Hepatocyte (in vitro differentiated cells): ENCODE results near the gene EIF3L. TPM values are rescaled to one million over a fixed set of nuclear protein-coding genes. Genes with fewer than 3 reads are reported as not detected.

Experiments
- DNase-seq: peaks from one replicate; pipeline ENCODE4 v3.0.0-alpha.2; 2016; ENCODE audit warnings: low spot score
- H2AFZ ChIP-seq: fragments of 200-600 bp; sonication (generic); 2 replicates; pipeline ENCODE4 v1.6.0; 2016; ENCODE audit warnings: antibody characterized with exemption, mild to moderate bottlenecking
- H3K27ac ChIP-seq: fragments of 200-600 bp; sonication (generic); 2 replicates; pipeline ENCODE4 v1.5.1; 2016; ENCODE audit warnings: mild to moderate bottlenecking
- H3K27me3 ChIP-seq: fragments of 200-600 bp; sonication (generic); 2 replicates; pipeline ENCODE4 v1.6.1; 2016
- H3K36me3 ChIP-seq: fragments of 200-600 bp; sonication (generic); replicated peaks from 2 replicates; pipeline ENCODE4 v1.5.1; 2016; ENCODE audit warnings: low read depth; ENCODE audit not compliant: insufficient read depth
- H3K4me1 ChIP-seq: fragments of 200-600 bp; sonication (generic); 2 replicates; pipeline ENCODE4 v1.5.1; 2016; ENCODE audit warnings: mild to moderate bottlenecking, moderate library complexity; ENCODE audit not compliant: insufficient read depth
- H3K4me2 ChIP-seq: fragments of 200-600 bp; sonication (generic); 2 replicates; pipeline ENCODE4 v1.6.0; 2016
- H3K4me3 ChIP-seq: fragments of 200-600 bp; sonication (generic); 2 replicates; pipeline ENCODE4 v1.5.1; 2016; ENCODE audit warnings: mild to moderate bottlenecking
- H3K79me2 ChIP-seq: fragments of 200-600 bp; sonication (generic); 2 replicates; pipeline ENCODE4 v1.6.0; 2017; ENCODE audit warnings: mild to moderate bottlenecking
- H3K9me2 ChIP-seq: fragments of 200-600 bp; sonication (generic); replicated peaks from 2 replicates; pipeline ENCODE4 v1.6.0; 2017; ENCODE audit warnings: mild to moderate bottlenecking; ENCODE audit not compliant: insufficient read depth
- H3K9me3 ChIP-seq: fragments of 200-600 bp; sonication (generic); 2 replicates; pipeline ENCODE4 v1.5.1; 2016; ENCODE audit warnings: low read depth, mild to moderate bottlenecking
- H4K20me1 ChIP-seq: fragments of 200-600 bp; sonication (generic); 2 replicates; pipeline ENCODE4 v1.6.0; 2016; ENCODE audit warnings: mild to moderate bottlenecking; ENCODE audit not compliant: insufficient read depth, poor library complexity, severe bottlenecking
- CTCF ChIP-seq: fragments of 200-600 bp; sonication (generic); IDR thresholded peaks from 2 replicates; pipeline ENCODE4 v1.5.1; 2016; ENCODE audit warnings: antibody characterized with exemption, mild to moderate bottlenecking; ENCODE audit not compliant: poor library complexity
- EZH2 ChIP-seq: fragments of 200-600 bp; sonication (generic); IDR thresholded peaks from 2 replicates; pipeline ENCODE4 v1.6.1; 2016; ENCODE audit warnings: antibody characterized with exemption, mild to moderate bottlenecking, borderline replicate concordance
- EZH2phosphoT487 ChIP-seq: fragments of 200-600 bp; sonication (generic); IDR thresholded peaks from one replicate; pipeline ENCODE4 v1.6.1; 2018; ENCODE audit warnings: antibody characterized with exemption, mild to moderate bottlenecking, low read depth, moderate library complexity; ENCODE audit not compliant: unreplicated experiment, severe bottlenecking
- WGBS: methylation state at CpG from one replicate; pipeline ENCODE4 v1.1.6; 2016; ENCODE audit warnings: low lambda C conversion rate; ENCODE audit errors: missing lambda C conversion rate; 5-methylcytosine and 5-hydroxymethylcytosine counted together
- polyA plus RNA-seq: library from polyadenylated mRNA; unstranded; fragments of >200 nt; fragmentation: Nextera tagmentation; extraction: Ambion mirVana; gene quantifications from 2 replicates; pipeline ENCODE4 v1.2.1, GENCODE V29; 2016
- total RNA-seq: library from RNA; depleted of rRNA; stranded (reverse); fragments of >200 nt; gene quantifications from 2 replicates; pipeline ENCODE4 v1.2.3, GENCODE V29; 2014

EIF3L gene
- total and polyA plus RNA-seq, 2 experiments from 2014 or later = 172 to 365 TPM

- no peaks in the 10 kb centered on the region for H3K36me3 ChIP-seq
- H3K4me3 ChIP-seq = no peak overlapping the region
- TF ChIP-seq EZH2 (no peak), CTCF (peak; percentile 20), EZH2phosphoT487 (no peak)
- H2AFZ ChIP-seq = no peak overlapping the region
- H4K20me1 ChIP-seq = no peaks in the 10 kb centered on the region
- DNase-seq = no peak
- H3K4me2 ChIP-seq = no peak overlapping the region
- H3K9me3 ChIP-seq = no peaks in the 10 kb centered on the region
- H3K27ac ChIP-seq = no peak overlapping the region
- H3K27me3 ChIP-seq = no peaks in the 10 kb centered on the region
- H3K79me2 ChIP-seq = no peaks in the 10 kb centered on the region
- 93% methylated on average over 11 of the region's 11 CpGs for WGBS
- H3K4me1 ChIP-seq = no peaks in the 10 kb centered on the region
- H3K9me2 ChIP-seq = no peaks in the 10 kb centered on the region
Observed at GRCh38 chr22:37930270-37930951, 81.2 kb downstream of the EIF3L start.

GRCh38 chr22:37930952-37931440 lies 81.8 kb downstream of the EIF3L start:
- WGBS = 84% methylated on average over 2 of the region's 2 CpGs
- Histone ChIP-seq H3K36me3 (no peaks in the 10 kb centered on the region), H3K4me1 (no peaks in the 10 kb centered on the region), H3K4me2 (no peak overlapping the region), H4K20me1 (no peaks in the 10 kb centered on the region), H3K9me3 (no peaks in the 10 kb centered on the region), H3K4me3 (no peak overlapping the region), H3K27me3 (no peaks in the 10 kb centered on the region), H3K27ac (no peak overlapping the region), H2AFZ (no peak overlapping the region), H3K9me2 (no peaks in the 10 kb centered on the region), H3K79me2 (no peaks in the 10 kb centered on the region)
- no peak for DNase-seq
- TF ChIP-seq CTCF (no peak), EZH2 (no peak), EZH2phosphoT487 (no peak)

- TF ChIP-seq EZH2phosphoT487 = no peak
- 95% methylated on average over 6 of the region's 6 CpGs for WGBS
- Histone ChIP-seq H2AFZ (no peak overlapping the region), H4K20me1 (no peaks in the 10 kb centered on the region), H3K79me2 (no peaks in the 10 kb centered on the region), H3K4me2 (no peak overlapping the region), H3K36me3 (no peaks in the 10 kb centered on the region), H3K27me3 (no peaks in the 10 kb centered on the region), H3K9me2 (no peaks in the 10 kb centered on the region), H3K4me1 (no peaks in the 10 kb centered on the region), H3K9me3 (no peaks in the 10 kb centered on the region), H3K27ac (no peak overlapping the region), H3K4me3 (no peak overlapping the region)
- no peak for DNase-seq
Observed at GRCh38 chr22:37931893-37932389, 82.7 kb downstream of the EIF3L start.

- H3K36me3 ChIP-seq = no peaks in the 10 kb centered on the region
- WGBS = 92% methylated on average over 9 of the region's 10 CpGs
Observed at GRCh38 chr22:37932401-37932800, 83.2 kb downstream of the EIF3L start.

More at GRCh38 chr22:37932401-37932800, 83.2 kb downstream of the EIF3L start:
- Histone ChIP-seq H3K79me2 (no peaks in the 10 kb centered on the region), H3K27ac (no peak overlapping the region), H2AFZ (no peak overlapping the region), H4K20me1 (no peaks in the 10 kb centered on the region), H3K4me3 (no peak overlapping the region), H3K9me3 (no peaks in the 10 kb centered on the region), H3K9me2 (no peaks in the 10 kb centered on the region), H3K4me1 (no peaks in the 10 kb centered on the region), H3K4me2 (no peak overlapping the region), H3K27me3 (no peaks in the 10 kb centered on the region)
- no peak for DNase-seq
- TF ChIP-seq CTCF (no peak), EZH2phosphoT487 (no peak), EZH2 (no peak)
